PFSK-1 (cell line): ENCODE results near the gene PLD2.

Source experiments
- POLR2AphosphoS5 ChIP-seq: IDR thresholded peaks from 2 replicates; pipeline ENCODE4 v1.6.1; 2012; ENCODE audit warnings: low read depth, mild to moderate bottlenecking, control low read depth, low read length, moderate library complexity
- REST ChIP-seq, 2 experiments: IDR thresholded peaks; 2 replicates each; pipeline versions ENCODE4 v1.6.1 to v1.8.0; 2011 to 2012; ENCODE audit warnings: low read depth in 2 of 2, low read length in 2 of 2, control low read depth in 1 of 2, inconsistent platforms in 1 of 2, mild to moderate bottlenecking in 1 of 2, moderate library complexity in 1 of 2; ENCODE audit not compliant: insufficient read depth in 1 of 2
- TAF1 ChIP-seq: IDR thresholded peaks from 2 replicates; pipeline ENCODE4 v1.6.1; 2012; ENCODE audit warnings: low read length, control low read depth, borderline replicate concordance; ENCODE audit not compliant: insufficient read depth

DNA sequence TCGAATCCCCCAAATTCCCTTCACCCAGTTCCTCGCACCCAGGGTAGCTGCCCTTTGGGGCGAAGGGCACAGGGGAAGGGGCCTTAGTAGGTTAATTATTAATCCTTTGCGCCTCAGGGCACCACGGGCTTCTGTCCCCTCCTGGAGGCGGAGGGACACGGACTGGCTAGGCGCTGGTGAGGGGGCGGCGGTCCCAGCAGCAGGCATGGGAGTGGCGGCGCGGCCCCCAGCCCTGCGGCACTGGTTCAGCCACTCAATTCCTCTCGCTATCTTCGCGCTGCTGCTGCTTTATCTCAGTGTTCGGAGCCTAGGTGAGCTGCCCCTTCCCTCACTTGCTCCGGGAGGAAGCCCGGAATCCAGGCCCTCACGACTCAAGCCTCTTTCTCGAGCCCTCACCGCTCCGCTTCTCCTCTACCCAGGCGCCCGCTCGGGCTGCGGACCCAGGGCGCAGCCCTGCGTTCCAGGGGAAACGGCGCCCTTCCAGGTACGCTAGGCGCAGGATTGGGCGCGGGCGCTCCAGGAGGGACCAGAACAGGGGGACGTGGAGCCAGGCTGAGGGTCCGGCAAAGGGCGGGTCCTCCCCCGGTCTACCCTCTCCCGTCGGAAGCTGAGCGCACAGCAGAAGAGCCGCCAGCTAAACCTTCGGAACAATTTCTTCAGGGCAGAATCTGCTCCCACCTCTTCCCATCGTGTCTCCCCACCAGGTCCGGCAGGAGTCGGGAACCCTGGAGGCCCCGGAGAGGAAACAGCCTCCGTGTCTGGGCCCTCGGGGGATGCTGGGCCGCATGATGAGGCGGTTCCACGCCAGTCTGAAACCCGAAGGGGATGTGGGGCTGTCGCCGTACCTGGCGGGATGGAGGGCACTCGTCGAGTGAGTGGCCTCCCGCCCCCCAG is 17.9 kb upstream of the PLD2 start, which contains the start of gene GLTPD2:
- no peak for TF ChIP-seq TAF1
- no peak for TF ChIP-seq REST (IDR thresholded peaks at IDR 0.05; ENCODE audit: insufficient read depth in 1 of 2, low read depth in 2 of 2, low read length in 2 of 2)
- TF ChIP-seq POLR2AphosphoS5, result no peak
